RWPE1 (cell line): ENCODE results near the gene OR10R2.
"Not testable (repeated sequence)": the region's sequence is repeated elsewhere in the genome, so short reads cannot be mapped to it uniquely, and the experiment has no call there.

ENCODE experiments used
- CTCF ChIA-PET: fragments of 350-600 bp; sonication (Branson Sonifier 250); formaldehyde crosslinking; extraction: SDS; loops from one replicate; lab custom pipeline; 2021; lab: Yijun Ruan, JAX
- POLR2A ChIA-PET: fragments of 400-600 bp; formaldehyde crosslinking; extraction: SDS; loops from one replicate; lab custom pipeline; 2020; ENCODE audit warnings: antibody characterized with exemption; ENCODE audit not compliant: low non-redundant PET; lab: Yijun Ruan, JAX
- DNase-seq: peaks from one replicate; pipeline ENCODE4 v3.0.0; 2012; ENCODE audit warnings: low spot score
- H3K27ac ChIP-seq: fragments of 450-650 bp; 2 replicates; pipeline ENCODE4 v1.5.1; 2017
- TF ChIP-seq, protein P1 (sequence below): fragments of 450-650 bp; conservative IDR thresholded peaks from 2 replicates; pipeline ENCODE4 v1.5.1; 2017; ENCODE audit warnings: low read depth, mild to moderate bottlenecking

OR10R2 gene, protein sequence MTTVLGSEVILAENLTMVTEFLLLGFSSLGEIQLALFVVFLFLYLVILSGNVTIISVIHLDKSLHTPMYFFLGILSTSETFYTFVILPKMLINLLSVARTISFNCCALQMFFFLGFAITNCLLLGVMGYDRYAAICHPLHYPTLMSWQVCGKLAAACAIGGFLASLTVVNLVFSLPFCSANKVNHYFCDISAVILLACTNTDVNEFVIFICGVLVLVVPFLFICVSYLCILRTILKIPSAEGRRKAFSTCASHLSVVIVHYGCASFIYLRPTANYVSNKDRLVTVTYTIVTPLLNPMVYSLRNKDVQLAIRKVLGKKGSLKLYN

DNA sequence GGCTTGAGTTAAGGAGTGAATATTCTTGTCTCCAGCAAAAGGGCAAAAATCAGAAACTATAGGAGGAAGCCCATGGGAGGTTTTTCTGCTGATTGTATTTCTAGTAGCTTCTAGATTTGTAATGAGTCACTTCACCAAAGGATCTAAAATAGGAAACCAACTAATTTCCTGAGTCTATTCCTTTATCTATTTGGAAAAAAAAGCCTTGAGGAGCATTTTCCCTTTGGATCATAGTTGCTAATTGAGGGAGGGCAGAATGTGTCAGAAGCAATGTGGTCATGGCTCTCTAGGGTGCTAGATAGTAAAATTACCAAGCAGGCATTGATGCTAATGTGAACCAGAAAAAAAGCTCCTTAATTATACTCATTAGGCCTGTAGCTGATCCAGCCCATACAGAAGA is at the start of gene OR10R2:
OR10R2 (plus strand) TSS at position 301 of the 400 bp plus-strand sequence. CDS start 106 bp downstream, outside the sequence.
- POLR2A ChIA-PET: no interaction called here
- H3K27ac ChIP-seq: no peak within 1 kb of the TSS
- DNase-seq: no peak
- CTCF ChIA-PET: no interaction called here
- TF ChIP-seq, protein P1, sequence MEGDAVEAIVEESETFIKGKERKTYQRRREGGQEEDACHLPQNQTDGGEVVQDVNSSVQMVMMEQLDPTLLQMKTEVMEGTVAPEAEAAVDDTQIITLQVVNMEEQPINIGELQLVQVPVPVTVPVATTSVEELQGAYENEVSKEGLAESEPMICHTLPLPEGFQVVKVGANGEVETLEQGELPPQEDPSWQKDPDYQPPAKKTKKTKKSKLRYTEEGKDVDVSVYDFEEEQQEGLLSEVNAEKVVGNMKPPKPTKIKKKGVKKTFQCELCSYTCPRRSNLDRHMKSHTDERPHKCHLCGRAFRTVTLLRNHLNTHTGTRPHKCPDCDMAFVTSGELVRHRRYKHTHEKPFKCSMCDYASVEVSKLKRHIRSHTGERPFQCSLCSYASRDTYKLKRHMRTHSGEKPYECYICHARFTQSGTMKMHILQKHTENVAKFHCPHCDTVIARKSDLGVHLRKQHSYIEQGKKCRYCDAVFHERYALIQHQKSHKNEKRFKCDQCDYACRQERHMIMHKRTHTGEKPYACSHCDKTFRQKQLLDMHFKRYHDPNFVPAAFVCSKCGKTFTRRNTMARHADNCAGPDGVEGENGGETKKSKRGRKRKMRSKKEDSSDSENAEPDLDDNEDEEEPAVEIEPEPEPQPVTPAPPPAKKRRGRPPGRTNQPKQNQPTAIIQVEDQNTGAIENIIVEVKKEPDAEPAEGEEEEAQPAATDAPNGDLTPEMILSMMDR: no peak

DNA sequence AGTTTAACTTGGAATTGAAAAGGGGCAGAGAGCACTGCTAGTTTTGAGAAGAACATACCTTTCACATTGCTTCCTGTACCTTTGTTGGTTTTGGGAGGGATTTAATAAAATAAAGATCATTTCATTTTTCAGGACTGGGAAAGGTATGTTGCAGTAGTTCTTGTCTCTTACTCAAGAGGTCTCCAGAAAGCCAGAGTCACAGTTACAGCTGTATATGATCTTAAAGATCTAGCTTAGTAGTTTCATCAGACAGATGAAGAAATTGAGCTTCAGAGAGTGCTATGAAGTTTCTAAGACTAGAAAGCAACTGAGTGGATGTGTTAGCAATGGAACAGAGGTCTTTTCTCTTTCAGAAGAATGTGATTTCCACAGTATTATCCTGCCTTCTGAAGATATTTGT is 47.0 kb upstream of the OR10R2 start:
- TF ChIP-seq, protein P1: no peak
- H3K27ac ChIP-seq: no peak overlapping the region
- no peak for DNase-seq
- CTCF ChIA-PET: no interaction called here
- POLR2A ChIA-PET: no interaction called here

DNA sequence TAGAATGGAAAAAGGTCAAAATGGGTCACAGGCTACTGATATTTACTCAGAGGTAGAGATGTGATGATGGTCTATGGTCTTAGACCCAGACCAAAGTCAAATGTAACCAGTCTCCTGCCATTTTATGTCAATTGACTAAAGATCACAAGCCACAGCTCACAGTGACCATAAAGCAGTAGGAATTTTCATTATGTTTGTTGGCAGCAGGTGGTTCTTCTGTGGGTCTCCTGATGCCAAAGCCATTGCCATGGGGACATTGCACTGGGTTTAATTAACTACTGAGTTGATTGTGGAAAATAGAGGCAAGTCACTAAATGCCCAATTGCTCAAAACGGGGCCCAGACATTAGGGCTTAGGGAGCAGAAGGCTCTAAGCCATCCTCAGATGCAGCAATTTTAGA is 45.9 kb upstream of the OR10R2 start, which contains the start of gene OR10K2:
OR10K2 (minus strand) TSS at position 101 of the 400 bp plus-strand sequence. CDS start 5,371 bp downstream, outside the sequence.
- POLR2A ChIA-PET: no interaction called here
- TF ChIP-seq, protein P1: no peak
- CTCF ChIA-PET: no interaction called here
- no peak for DNase-seq
- no peak within 1 kb of the TSS for H3K27ac ChIP-seq

DNA sequence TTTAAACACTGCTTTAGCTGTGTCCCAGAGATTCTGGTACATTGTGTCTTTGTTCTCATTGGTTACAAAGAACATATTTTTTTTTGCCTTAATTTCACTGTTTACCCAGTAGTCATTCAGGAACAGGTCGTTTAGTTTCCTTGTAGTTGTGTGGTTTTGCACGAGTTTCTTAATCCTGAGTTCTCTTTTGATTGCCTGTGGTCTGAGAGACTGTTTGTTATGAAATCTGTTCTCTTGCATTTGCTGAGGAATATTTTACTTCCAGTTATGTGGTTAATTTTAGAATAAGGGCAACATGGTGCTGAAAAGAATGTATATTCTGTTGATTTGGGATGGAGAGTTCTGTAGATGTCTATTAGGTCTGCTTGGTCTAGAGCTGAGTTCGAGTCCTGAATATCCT is 41.9 kb upstream of the OR10R2 start:
- DNase-seq, H3K27ac ChIP-seq, CTCF ChIA-PET: not testable (repeated sequence)
- POLR2A ChIA-PET: interaction anchor here (0.5 kb wide), 1 partner anchor 979 kb away, joined by 5 read pairs; no protein-coding TSS in a partner anchor

DNA sequence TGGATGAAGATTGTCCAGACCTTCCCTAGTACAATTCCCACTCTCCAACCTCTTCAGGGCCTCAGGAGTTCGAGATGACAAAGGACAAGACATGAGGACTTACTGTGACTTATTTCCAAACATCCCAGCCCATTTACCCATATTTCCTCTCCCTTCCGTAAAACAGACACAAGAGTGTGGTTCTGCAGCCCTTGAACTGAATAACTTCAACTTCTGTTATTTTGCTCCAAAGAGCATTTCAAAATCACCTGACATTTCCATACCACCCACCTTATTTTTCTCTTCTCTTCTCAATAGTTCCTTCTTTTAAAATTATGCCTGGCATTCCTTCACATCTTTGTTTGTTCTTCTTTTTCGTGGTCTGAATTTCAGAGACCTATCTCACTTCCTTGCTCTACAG is 37.3 kb upstream of the OR10R2 start:
- ChIA-PET CTCF (no interaction called here), POLR2A (no interaction called here)
- TF ChIP-seq, protein P1: no peak
- H3K27ac ChIP-seq: no peak overlapping the region
- no peak for DNase-seq

DNA sequence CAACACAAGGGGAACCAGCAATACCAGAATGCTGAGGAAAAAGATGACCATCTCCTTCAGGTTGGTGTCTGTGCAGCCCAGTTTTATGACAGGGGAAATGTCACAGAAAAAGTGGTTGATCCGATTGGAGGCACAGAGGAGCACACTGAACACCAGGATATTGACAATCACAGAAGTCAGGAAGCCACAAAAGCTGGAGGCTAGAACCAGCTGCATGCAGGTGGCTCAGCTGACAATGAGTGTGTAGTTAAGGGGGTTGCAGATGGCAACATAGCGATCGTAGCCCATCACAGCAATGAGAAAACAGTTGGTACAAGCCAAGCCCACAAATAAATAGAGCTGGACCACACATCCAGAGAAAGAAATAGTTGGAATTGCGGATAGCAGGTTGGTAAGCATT is 26.6 kb upstream of the OR10R2 start:
- ChIA-PET CTCF (no interaction called here), POLR2A (no interaction called here)
- DNase-seq: no peak
- H3K27ac ChIP-seq: no peak overlapping the region
- TF ChIP-seq, protein P1: no peak

DNA sequence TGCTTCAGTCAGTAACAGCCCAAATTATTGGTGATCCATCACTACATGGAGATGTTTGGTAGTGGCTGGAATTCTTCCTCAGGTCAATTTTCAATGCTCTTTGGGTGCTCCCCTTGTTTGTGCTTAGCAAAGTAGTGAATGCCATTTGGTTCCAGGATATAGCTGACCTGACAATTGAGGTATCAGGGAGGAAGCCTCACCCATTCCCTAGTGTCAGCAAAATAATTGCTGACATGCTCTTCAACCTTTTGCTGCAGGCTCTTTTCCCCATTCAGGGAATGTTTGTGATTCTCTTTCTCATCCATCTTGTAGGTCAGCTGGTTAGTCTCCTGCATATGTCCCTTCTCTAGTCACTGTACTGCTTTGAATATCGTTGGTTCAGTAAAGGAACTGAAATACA is 17.5 kb upstream of the OR10R2 start:
- no peak for DNase-seq
- ChIA-PET CTCF (no interaction called here), POLR2A (no interaction called here)
- H3K27ac ChIP-seq: no peak overlapping the region
- TF ChIP-seq, protein P1: no peak
